HFF-Myc (cell line): Measurements from ENCODE around the gene MYG1.

Source experiments
- DNase-seq: peaks from one replicate; pipeline ENCODE4 v3.0.0-alpha.2; 2011; ENCODE audit warnings: low read depth; ENCODE audit errors: extremely low read depth
- H3K4me3 ChIP-seq: replicated peaks from 2 replicates; pipeline ENCODE4 v1.5.1; 2011; ENCODE audit warnings: low read depth, mild to moderate bottlenecking, control low read depth, low read length
- TF ChIP-seq, protein P1 (sequence below): IDR thresholded peaks from 2 replicates; pipeline ENCODE4 v1.5.1; 2012; ENCODE audit warnings: mild to moderate bottlenecking, low read depth, low read length, control low read depth; ENCODE audit errors: missing control alignments

Gene MYG1

DNA sequence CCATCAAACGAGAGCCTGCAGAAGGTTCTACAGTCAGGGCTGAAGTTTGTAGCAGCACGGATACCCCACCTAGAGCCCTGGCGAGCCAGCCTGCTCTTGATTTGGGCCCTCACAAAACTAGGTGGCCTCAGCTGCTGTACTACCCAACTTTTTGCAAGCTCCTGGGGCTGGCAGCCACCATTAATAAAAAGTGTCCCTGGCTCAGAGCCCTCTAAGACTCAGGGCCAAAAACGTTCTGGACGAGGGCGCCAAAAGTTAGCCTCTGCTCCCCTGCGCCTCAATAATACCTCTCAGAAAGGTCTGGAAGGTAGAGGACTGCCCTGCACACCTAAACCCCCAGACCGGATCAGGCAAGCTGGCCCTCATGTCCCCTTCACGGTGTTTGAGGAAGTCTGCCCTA is 13.0 kb upstream of the MYG1 start:
- H3K4me3 ChIP-seq, result no peak overlapping the region
- TF ChIP-seq, protein P1, sequence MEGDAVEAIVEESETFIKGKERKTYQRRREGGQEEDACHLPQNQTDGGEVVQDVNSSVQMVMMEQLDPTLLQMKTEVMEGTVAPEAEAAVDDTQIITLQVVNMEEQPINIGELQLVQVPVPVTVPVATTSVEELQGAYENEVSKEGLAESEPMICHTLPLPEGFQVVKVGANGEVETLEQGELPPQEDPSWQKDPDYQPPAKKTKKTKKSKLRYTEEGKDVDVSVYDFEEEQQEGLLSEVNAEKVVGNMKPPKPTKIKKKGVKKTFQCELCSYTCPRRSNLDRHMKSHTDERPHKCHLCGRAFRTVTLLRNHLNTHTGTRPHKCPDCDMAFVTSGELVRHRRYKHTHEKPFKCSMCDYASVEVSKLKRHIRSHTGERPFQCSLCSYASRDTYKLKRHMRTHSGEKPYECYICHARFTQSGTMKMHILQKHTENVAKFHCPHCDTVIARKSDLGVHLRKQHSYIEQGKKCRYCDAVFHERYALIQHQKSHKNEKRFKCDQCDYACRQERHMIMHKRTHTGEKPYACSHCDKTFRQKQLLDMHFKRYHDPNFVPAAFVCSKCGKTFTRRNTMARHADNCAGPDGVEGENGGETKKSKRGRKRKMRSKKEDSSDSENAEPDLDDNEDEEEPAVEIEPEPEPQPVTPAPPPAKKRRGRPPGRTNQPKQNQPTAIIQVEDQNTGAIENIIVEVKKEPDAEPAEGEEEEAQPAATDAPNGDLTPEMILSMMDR, result no peak
- no peak for DNase-seq

DNA sequence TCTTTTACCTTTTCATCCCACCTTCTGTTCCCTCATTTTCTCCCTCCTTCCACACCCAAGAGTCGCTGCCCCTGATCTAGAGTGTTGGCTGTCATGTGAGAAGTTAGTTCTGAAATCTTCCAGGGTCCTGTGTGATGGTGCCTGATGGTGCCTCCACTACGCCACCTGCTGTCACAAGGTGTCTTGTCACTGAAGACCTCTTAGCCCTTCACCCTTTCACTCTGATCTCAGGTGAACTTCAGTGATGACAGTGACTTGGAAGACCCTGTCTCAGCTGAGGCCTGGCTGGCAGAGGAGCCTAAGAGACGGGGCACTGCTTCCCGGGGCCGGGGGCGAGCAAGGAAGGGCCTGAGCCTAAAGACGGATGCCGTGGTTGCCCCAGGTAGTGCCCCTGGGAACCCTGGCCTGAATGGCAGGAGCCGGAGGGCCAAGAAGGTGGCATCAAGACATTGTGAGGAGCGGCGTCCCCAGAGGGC is 11.7 kb upstream of the MYG1 start:
- DNase-seq, result no peak
- TF ChIP-seq, protein P1, result peak; percentile 65
- H3K4me3 ChIP-seq, result no peak overlapping the region

DNA sequence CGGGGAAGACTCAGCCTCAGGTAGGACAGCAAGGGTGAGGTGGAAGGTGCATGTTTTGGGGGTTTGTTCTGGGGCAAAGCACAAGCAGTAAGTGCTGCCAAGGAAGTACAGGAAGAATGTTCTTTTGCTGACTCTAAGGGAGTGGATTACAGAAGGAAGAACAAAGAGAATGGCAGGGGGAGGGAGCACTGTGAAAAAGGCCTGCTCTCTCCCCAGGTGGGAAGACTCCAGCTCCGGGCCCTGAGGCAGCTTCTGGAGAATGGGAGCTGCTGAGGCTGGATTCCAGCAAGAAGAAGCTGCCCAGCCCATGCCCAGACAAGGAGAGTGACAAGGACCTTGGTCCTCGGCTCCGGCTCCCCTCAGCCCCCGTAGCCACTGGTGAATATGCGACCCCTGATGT is 11.2 kb upstream of the MYG1 start:
- no peak for DNase-seq
- TF ChIP-seq, protein P1, result no peak
- H3K4me3 ChIP-seq, result no peak overlapping the region

DNA sequence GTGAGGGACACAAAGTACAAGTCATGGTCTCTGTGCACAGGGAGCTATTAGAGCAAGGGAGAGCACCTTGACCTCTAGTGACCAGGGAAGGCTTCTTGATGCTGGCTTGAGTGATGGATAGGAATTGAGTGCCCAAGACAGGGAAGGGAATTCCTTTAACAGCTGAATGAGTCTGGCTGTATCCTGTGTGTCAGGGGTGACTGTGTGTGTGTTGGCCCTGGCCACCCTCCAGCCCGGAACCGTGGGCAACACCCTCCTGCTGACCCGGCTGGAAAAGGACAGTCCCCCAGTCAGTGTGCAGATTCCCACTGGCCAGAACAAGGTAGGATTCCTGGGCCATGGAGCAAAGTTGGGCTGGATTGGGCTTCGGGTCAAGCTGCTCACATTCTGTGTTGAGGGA is 9.6 kb upstream of the MYG1 start:
- DNase-seq, result no peak

DNA sequence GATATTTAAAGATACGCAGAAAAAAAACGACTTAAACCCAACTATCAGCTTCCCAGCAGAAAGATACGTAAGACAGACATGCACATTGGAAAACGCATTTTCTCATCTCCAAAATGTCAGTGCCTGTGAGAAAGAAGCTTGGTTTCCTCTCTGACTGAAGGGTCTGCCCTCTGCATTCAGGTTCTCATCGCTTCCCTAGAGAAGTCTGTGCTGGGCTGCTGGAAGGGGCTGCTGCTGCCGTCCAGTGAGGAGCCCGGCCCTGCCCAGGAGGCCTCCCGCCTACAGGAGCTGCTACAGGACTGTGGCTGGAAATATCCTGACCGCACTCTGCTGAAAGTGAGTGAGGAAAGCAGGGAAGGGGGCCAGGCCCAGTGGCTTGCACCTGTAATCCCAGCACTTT is 8.8 kb upstream of the MYG1 start:
- DNase-seq, result no peak
- H3K4me3 ChIP-seq, result no peak overlapping the region
- TF ChIP-seq, protein P1, result no peak

More for the DNA sequence above, 9.6 kb upstream of the MYG1 start:
- H3K4me3 ChIP-seq, result no peak overlapping the region
- TF ChIP-seq, protein P1, result no peak

DNA sequence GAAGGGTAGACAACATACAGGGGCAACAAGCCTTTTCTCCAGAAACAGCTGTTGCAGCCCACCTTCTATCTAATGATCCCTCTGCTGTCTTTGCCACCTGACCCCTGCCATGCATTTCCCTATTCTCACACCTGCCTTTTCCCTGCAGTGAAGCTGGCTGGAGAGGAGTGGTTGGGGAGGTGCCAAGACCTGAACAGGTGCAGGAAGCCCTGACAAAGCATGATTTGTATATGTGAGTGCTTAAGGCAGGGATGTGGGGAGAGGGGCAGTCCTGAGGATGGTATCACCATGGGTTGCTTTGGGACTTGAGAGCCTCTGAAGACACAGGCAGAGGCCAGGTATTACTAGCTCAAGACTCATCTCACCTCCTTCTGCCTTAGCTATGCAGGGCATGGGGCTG is 7.1 kb upstream of the MYG1 start:
- H3K4me3 ChIP-seq, result no peak overlapping the region
- TF ChIP-seq, protein P1, result no peak
- DNase-seq, result no peak
